A549 (cell line): ENCODE results near the gene EPS8L1. TPM values are rescaled to one million over a fixed set of nuclear protein-coding genes. Genes with fewer than 3 reads are reported as not detected.

Experiments
- ATAC-seq, 2 experiments: fragments of 200-7000 bp in 1 of 2; fragments of >200 bp in 1 of 2; cut with Nextera tagmentation in 1 of 2; cut with Tn5 transposase in 1 of 2; 3 replicates each; pipeline versions ENCODE4 v1.8.0 to v1.9.1; 2018 to 2020; ENCODE audit warnings: mild to moderate bottlenecking in 1 of 2, moderate library complexity in 1 of 2
- CTCF ChIA-PET: fragments of 300-600 bp; sonication (Branson Sonifier 250); formaldehyde crosslinking; extraction: SDS; loops from one replicate; lab custom pipeline; 2021; ENCODE audit warnings: antibody characterized with exemption, inconsistent platforms; lab: Yijun Ruan, JAX
- POLR2A ChIA-PET: fragments of 350-600 bp; formaldehyde crosslinking; extraction: SDS; loops from one replicate; lab custom pipeline; 2021; ENCODE audit warnings: antibody characterized with exemption, inconsistent platforms; lab: Yijun Ruan, JAX
- DNase-seq, 2 experiments: peaks; one replicate each; pipeline versions ENCODE4 v3.0.0 to v3.0.0-alpha.2; 2011 to 2016; ENCODE audit warnings: low read depth in 1 of 2, low spot score in 1 of 2
- FAIRE-seq: peaks from 2 replicates; lab custom pipeline; 2011; peaks lifted over from hg19 to GRCh38; lab: Jason Lieb, UNC
- H3K27ac ChIP-seq, 2 experiments: fragments of >200 bp; sonication (Bioruptor Twin); formaldehyde crosslinking; 3 replicates each; pipeline ENCODE4 v1.5.1; 2016 to 2017
- H3K4me1 ChIP-seq: fragments of >200 bp; sonication (Bioruptor Twin); formaldehyde crosslinking; 3 replicates; pipeline ENCODE4 v1.6.1; 2016
- H3K4me2 ChIP-seq: fragments of >200 bp; sonication (Bioruptor Twin); formaldehyde crosslinking; 3 replicates; pipeline ENCODE4 v1.6.1; 2016
- H3K4me3 ChIP-seq: fragments of >200 bp; sonication (Bioruptor Twin); formaldehyde crosslinking; 3 replicates; pipeline ENCODE4 v1.5.1; 2016
- H3K9me3 ChIP-seq: fragments of >200 bp; sonication (Bioruptor Twin); formaldehyde crosslinking; 3 replicates; pipeline ENCODE4 v1.6.1; 2016
- BHLHE40 ChIP-seq: IDR thresholded peaks from 2 replicates; pipeline ENCODE4 v1.6.1; 2012; ENCODE audit warnings: low read depth, low read length, inconsistent platforms
- CBX2 ChIP-seq: fragments of 200-600 bp; sonication (generic); IDR thresholded peaks from 2 replicates; pipeline ENCODE4 v1.6.1; 2016; ENCODE audit warnings: low read depth, mild to moderate bottlenecking, borderline replicate concordance
- EP300 ChIP-seq, 2 experiments: fragments of >200 bp; sonication (Bioruptor Twin); formaldehyde crosslinking; IDR thresholded peaks; 2 replicates in 1 of 2; 3 replicates in 1 of 2; pipeline ENCODE4 v1.6.1; 2016 to 2017
- FOSB ChIP-seq: fragments of 250-450 bp; sonication (Bioruptor Pico); IDR thresholded peaks from 2 replicates; pipeline ENCODE4 v1.5.0; 2020; ENCODE audit warnings: mild to moderate bottlenecking, moderate library complexity
- FOSL2 ChIP-seq, 2 experiments: fragments of 450-650 bp in 1 of 2; fragments of >200 bp in 1 of 2; sonication (Bioruptor Twin) in 1 of 2; formaldehyde crosslinking; IDR thresholded peaks; 2 replicates each; pipeline versions ENCODE4 v1.5.0 to v1.6.1; 2016 to 2020; ENCODE audit warnings: mild to moderate bottlenecking in 1 of 2, moderate library complexity in 1 of 2
- FOXS1 ChIP-seq: fragments of 250-450 bp; sonication (Bioruptor Pico); IDR thresholded peaks from 2 replicates; pipeline ENCODE4 v1.5.0; 2020; ENCODE audit warnings: mild to moderate bottlenecking, moderate library complexity
- HEYL ChIP-seq: fragments of 250-450 bp; sonication (Bioruptor Pico); IDR thresholded peaks from 2 replicates; pipeline ENCODE4 v1.8.0; 2021; ENCODE audit warnings: mild to moderate bottlenecking, moderate library complexity
- HOXB5 ChIP-seq: fragments of 250-450 bp; sonication (Bioruptor Pico); IDR thresholded peaks from 2 replicates; pipeline ENCODE4 v1.5.0; 2020; ENCODE audit warnings: mild to moderate bottlenecking, moderate library complexity
- KDM1A ChIP-seq: fragments of 200-600 bp; sonication (generic); IDR thresholded peaks from 2 replicates; pipeline ENCODE4 v1.6.1; 2016; ENCODE audit warnings: low read depth, mild to moderate bottlenecking
- MAFK ChIP-seq: fragments of 450-650 bp; IDR thresholded peaks from 2 replicates; pipeline ENCODE4 v1.6.1; 2014; ENCODE audit not compliant: partially characterized antibody
- MAZ ChIP-seq: fragments of 150-350 bp; IDR thresholded peaks from 2 replicates; pipeline ENCODE4 v1.6.1; 2014; ENCODE audit warnings: antibody characterized with exemption, low read depth, low read length, borderline replicate concordance
- PHF8 ChIP-seq: fragments of 200-600 bp; sonication (generic); IDR thresholded peaks from 2 replicates; pipeline ENCODE4 v1.6.1; 2016; ENCODE audit warnings: low read depth, mild to moderate bottlenecking, antibody characterized with exemption, moderate library complexity, borderline replicate concordance
- RAD21 ChIP-seq, 2 experiments: fragments of >200 bp in 1 of 2; sonication (Bioruptor Twin) in 1 of 2; formaldehyde crosslinking in 1 of 2; IDR thresholded peaks in 1 of 2; conservative IDR thresholded peaks in 1 of 2; 2 replicates in 1 of 2; 3 replicates in 1 of 2; pipeline ENCODE4 v1.6.1; 2012 to 2018; ENCODE audit warnings: inconsistent platforms in 1 of 2
- SMC3 ChIP-seq: fragments of >200 bp; sonication (Bioruptor Twin); formaldehyde crosslinking; IDR thresholded peaks from 3 replicates; pipeline ENCODE4 v1.6.1; 2018; ENCODE audit warnings: inconsistent platforms
- ZFP36 ChIP-seq: fragments of 450-650 bp; IDR thresholded peaks from 2 replicates; pipeline ENCODE4 v1.6.1; 2014; ENCODE audit warnings: borderline replicate concordance; ENCODE audit not compliant: partially characterized antibody
- WGBS: methylation state at CpG from one replicate; pipeline ENCODE4 v1.1.6; 2017; ENCODE audit errors: missing lambda C conversion rate; 5-methylcytosine and 5-hydroxymethylcytosine counted together
- polyA plus RNA-seq, 4 experiments: library from polyadenylated mRNA; depleted of rRNA in 3 of 4; stranded (reverse); fragments of >200 nt; fragmentation: RNase III in 1 of 4; extraction: RNeasy Plus Mini Kit Qiagen cat#74134 plus additional on column Dnase treatment in 1 of 4; gene quantifications; 2 replicates in 3 of 4; 3 replicates in 1 of 4; pipeline ENCODE4 v1.2.3, GENCODE V29; 2011 to 2017
- TF ChIP-seq, protein P1 (sequence below): fragments of 250-450 bp; sonication (Bioruptor Pico); IDR thresholded peaks from 2 replicates; pipeline ENCODE4 v1.5.0; 2020; ENCODE audit warnings: low read depth, mild to moderate bottlenecking, moderate library complexity
- TF ChIP-seq, protein P2 (sequence below): fragments of 250-450 bp; sonication (Bioruptor Pico); IDR thresholded peaks from 2 replicates; pipeline ENCODE4 v1.5.0; 2021; ENCODE audit warnings: mild to moderate bottlenecking, moderate library complexity, borderline replicate concordance
- TF ChIP-seq, protein P3 (sequence below): IDR thresholded peaks from 2 replicates; pipeline ENCODE4 v1.6.1; 2012
- TF ChIP-seq, protein P4 (sequence below): IDR thresholded peaks from 2 replicates; pipeline ENCODE4 v1.6.1; 2012; ENCODE audit warnings: low read depth, borderline replicate concordance
- TF ChIP-seq, protein P5 (sequence below): fragments of >200 bp; sonication (Bioruptor Twin); formaldehyde crosslinking; IDR thresholded peaks from 3 replicates; pipeline ENCODE4 v1.5.1; 2016

The EPS8L1 gene
- polyA plus RNA-seq, 2 of the 4 experiments (the other 2 are of a cell fraction), result 3.7 to 3.8 TPM

DNA sequence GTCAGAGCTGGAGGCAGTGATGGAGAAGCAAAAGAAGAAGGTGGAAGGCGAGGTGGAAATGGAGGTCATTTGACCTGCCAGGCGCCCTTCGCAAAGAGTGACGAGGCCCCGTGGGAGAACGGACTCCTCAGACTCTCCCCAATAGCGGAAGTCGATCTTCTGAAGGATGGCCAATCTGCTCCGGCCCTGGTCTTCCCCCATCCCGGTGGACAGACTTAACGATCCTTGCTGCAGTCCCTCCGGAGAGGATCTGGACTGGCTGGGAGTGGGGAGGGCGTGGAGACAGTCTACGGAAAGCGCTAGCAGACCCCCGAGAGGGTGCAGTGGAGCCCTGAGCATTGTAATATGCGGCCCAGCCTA lies 11.9 kb downstream of the EPS8L1 start:
- H3K4me3 ChIP-seq, result no peak overlapping the region
- ATAC-seq (no peak), DNase-seq (no peak), FAIRE-seq (no peak)
- no peak overlapping the region for H3K27ac ChIP-seq
- 91% methylated on average over 17 of the region's 17 CpGs for WGBS
- POLR2A ChIA-PET, result interaction anchor here (0.7 to 0.8 kb wide), 2 partner anchors 7 to 397 kb away, joined by 3 read pairs; partner anchors contain the start of gene NAT14
- H3K9me3 ChIP-seq, result no peaks in the 10 kb centered on the region
- TF ChIP-seq, protein P1, sequence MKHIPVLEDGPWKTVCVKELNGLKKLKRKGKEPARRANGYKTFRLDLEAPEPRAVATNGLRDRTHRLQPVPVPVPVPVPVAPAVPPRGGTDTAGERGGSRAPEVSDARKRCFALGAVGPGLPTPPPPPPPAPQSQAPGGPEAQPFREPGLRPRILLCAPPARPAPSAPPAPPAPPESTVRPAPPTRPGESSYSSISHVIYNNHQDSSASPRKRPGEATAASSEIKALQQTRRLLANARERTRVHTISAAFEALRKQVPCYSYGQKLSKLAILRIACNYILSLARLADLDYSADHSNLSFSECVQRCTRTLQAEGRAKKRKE (CRISPR knock-in tag), result no peak
- TF ChIP-seq, protein P2, sequence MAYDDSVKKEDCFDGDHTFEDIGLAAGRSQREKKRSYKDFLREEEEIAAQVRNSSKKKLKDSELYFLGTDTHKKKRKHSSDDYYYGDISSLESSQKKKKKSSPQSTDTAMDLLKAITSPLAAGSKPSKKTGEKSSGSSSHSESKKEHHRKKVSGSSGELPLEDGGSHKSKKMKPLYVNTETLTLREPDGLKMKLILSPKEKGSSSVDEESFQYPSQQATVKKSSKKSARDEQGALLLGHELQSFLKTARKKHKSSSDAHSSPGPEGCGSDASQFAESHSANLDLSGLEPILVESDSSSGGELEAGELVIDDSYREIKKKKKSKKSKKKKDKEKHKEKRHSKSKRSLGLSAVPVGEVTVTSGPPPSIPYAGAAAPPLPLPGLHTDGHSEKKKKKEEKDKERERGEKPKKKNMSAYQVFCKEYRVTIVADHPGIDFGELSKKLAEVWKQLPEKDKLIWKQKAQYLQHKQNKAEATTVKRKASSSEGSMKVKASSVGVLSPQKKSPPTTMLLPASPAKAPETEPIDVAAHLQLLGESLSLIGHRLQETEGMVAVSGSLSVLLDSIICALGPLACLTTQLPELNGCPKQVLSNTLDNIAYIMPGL (CRISPR knock-in tag), result no peak
- TF ChIP-seq, protein P3, sequence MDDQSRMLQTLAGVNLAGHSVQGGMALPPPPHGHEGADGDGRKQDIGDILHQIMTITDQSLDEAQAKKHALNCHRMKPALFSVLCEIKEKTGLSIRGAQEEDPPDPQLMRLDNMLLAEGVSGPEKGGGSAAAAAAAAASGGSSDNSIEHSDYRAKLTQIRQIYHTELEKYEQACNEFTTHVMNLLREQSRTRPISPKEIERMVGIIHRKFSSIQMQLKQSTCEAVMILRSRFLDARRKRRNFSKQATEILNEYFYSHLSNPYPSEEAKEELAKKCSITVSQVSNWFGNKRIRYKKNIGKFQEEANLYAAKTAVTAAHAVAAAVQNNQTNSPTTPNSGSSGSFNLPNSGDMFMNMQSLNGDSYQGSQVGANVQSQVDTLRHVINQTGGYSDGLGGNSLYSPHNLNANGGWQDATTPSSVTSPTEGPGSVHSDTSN, result no peak
- no peak for TF ChIP-seq FOSB (CRISPR knock-in tag)
- no peaks in the 10 kb centered on the region for H3K4me1 ChIP-seq
- no peak overlapping the region for H3K4me2 ChIP-seq
- CTCF ChIA-PET, result interaction anchor here (0.9 to 7.8 kb wide), 18 partner anchors 8 to 560 kb away, joined by 3 to 110 read pairs (median 10); partner anchors contain the start of genes CCDC106, EPS8L1, PPP1R12C and RDH13

GRCh38 chr19:55088021-55088451 lies 12.4 kb downstream of the EPS8L1 start:
- TF ChIP-seq, protein P2 (CRISPR knock-in tag), result no peak
- TF ChIP-seq HEYL, result no peak
- TF ChIP-seq FOSB (CRISPR knock-in tag), result no peak
- TF ChIP-seq BHLHE40, result no peak
- TF ChIP-seq ZFP36, result no peak
- TF ChIP-seq HOXB5 (CRISPR knock-in tag), result no peak
- TF ChIP-seq, protein P4, sequence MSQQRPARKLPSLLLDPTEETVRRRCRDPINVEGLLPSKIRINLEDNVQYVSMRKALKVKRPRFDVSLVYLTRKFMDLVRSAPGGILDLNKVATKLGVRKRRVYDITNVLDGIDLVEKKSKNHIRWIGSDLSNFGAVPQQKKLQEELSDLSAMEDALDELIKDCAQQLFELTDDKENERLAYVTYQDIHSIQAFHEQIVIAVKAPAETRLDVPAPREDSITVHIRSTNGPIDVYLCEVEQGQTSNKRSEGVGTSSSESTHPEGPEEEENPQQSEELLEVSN, result no peak
- TF ChIP-seq, all 56 proteins: peak for 0
- H3K9me3 ChIP-seq, result no peaks in the 10 kb centered on the region
- POLR2A ChIA-PET, result interaction anchor here (0.7 to 1.0 kb wide), 3 partner anchors 8 to 397 kb away, joined by 3 to 4 read pairs (median 3); partner anchors contain the start of genes NAT14 and PPP1R12C
- FAIRE-seq (no peak), ATAC-seq (no peak), DNase-seq (no peak)
- no peaks in the 10 kb centered on the region for H3K4me1 ChIP-seq
- no peak overlapping the region for H3K27ac ChIP-seq
- no peak overlapping the region for H3K4me3 ChIP-seq
- WGBS, result 81% methylated on average over 12 of the region's 12 CpGs
- CTCF ChIA-PET, result interaction anchor here (0.7 to 7.8 kb wide), 28 partner anchors 8 to 560 kb away, joined by 3 to 110 read pairs (median 4); partner anchors contain the start of genes CCDC106, EPS8L1, PPP1R12C and RDH13
- no peak overlapping the region for H3K4me2 ChIP-seq

DNA sequence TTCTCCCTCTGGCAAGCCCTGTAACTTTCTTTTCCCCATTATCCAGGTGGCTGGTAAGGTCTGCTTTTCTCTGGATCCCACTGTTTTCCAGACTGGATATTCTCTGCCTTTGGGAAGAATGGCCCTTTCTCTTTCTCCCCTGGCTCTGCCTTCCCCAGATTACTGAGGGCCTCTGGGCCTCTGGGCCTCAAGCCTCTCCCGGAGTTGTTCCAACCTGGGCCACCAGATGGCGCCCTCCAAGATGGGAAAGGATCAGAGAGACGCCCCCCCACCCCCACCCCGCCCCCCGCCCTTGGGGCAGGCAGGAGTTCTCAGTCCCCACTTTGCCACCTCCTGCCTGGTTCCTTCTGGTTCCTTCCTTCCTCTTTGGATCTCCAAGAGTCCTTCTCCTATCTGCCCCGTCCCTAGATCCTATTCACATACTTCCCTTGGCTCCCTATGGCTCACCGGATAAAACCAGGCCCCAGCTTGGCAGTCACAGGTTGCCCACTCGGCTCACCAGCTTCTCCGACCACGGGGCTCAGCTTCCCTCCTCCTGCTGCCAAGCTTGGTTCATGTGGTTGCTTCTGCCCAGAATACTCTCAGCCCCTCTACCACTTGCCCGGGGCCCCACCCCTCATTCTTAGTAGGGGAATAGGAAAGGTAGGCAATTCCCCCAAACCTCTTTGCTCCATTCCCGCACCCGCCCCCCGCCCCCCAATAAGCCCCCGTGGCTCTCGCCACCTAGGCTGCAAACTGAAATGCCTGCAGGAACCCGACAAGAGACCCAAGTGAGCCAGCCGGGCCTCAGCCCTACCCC lies 13.1 kb downstream of the EPS8L1 start:
- FAIRE-seq (no peak), DNase-seq (peak; percentile 71 to 81), ATAC-seq (peak; percentile 52 to 79)
- POLR2A ChIA-PET, result interaction anchor here (0.7 to 1.0 kb wide), 3 partner anchors 8 to 396 kb away, joined by 3 to 4 read pairs (median 3); partner anchors contain the start of genes NAT14 and PPP1R12C
- Histone ChIP-seq H3K4me3 (no peak overlapping the region), H3K4me1 (no peaks in the 10 kb centered on the region), H3K4me2 (no peak overlapping the region), H3K9me3 (no peaks in the 10 kb centered on the region), H3K27ac (no peak overlapping the region)
- CTCF ChIA-PET, result interaction anchor here (0.5 to 7.8 kb wide), 36 partner anchors 8 to 928 kb away, joined by 3 to 110 read pairs (median 4); partner anchors contain the start of genes CCDC106, EPS8L1, PPP1R12C and RDH13
- WGBS, result 53% methylated on average over 11 of the region's 18 CpGs
- TF ChIP-seq CBX2 (no peak), KDM1A (no peak), EP300 (IDR thresholded peaks at IDR 0.05) (no peak), SMC3 (peak; percentile 80), RAD21 (conservative IDR thresholded peaks at IDR 0.05 in 1 of 2, IDR thresholded peaks at IDR 0.05 in 1 of 2) (peak; percentile 33 to 51; a peak in 3 of 5 replicates), MAFK (no peak), MAZ (no peak), ZFP36 (no peak), PHF8 (no peak), FOSB (CRISPR knock-in tag) (no peak), FOXS1 (CRISPR knock-in tag) (no peak), FOSL2 (IDR thresholded peaks at IDR 0.05) (no peak), FOSL2 (CRISPR knock-in tag; IDR thresholded peaks at IDR 0.05) (no peak)
- TF ChIP-seq, protein P5, sequence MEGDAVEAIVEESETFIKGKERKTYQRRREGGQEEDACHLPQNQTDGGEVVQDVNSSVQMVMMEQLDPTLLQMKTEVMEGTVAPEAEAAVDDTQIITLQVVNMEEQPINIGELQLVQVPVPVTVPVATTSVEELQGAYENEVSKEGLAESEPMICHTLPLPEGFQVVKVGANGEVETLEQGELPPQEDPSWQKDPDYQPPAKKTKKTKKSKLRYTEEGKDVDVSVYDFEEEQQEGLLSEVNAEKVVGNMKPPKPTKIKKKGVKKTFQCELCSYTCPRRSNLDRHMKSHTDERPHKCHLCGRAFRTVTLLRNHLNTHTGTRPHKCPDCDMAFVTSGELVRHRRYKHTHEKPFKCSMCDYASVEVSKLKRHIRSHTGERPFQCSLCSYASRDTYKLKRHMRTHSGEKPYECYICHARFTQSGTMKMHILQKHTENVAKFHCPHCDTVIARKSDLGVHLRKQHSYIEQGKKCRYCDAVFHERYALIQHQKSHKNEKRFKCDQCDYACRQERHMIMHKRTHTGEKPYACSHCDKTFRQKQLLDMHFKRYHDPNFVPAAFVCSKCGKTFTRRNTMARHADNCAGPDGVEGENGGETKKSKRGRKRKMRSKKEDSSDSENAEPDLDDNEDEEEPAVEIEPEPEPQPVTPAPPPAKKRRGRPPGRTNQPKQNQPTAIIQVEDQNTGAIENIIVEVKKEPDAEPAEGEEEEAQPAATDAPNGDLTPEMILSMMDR, result peak; percentile 93
